CD14-positive monocyte (primary cell): ENCODE results near the gene DCP1B. TPM values are rescaled to one million over a fixed set of nuclear protein-coding genes. Genes with fewer than 3 reads are reported as not detected.

Experiments
- DNase-seq, 3 donors: peaks; one replicate each; pipeline ENCODE4 v3.0.0-alpha.2; 2011 to 2022
- H2AFZ ChIP-seq: 2 replicates; pipeline ENCODE4 v1.6.0; 2012; ENCODE audit warnings: mild to moderate bottlenecking, low read depth, low read length, inconsistent platforms; ENCODE audit not compliant: insufficient read depth, poor library complexity, severe bottlenecking
- H3K27ac ChIP-seq, 2 donors: 1 replicate in 1 of 2; 2 replicates in 1 of 2; pipeline ENCODE4 v1.5.1; 2012 to 2013; ENCODE audit warnings: low read length in 2 of 2, control low read depth in 1 of 2, inconsistent platforms in 1 of 2, low read depth in 1 of 2, mild to moderate bottlenecking in 1 of 2
- H3K27me3 ChIP-seq, 2 donors: one replicate each; pipeline versions ENCODE4 v1.6.0 to v1.6.1; 2011 to 2013; ENCODE audit warnings: low read length in 2 of 2; ENCODE audit not compliant: control insufficient read depth in 2 of 2, insufficient read depth in 2 of 2
- H3K36me3 ChIP-seq, 2 donors: replicated peaks in 1 of 2; 1 replicate in 1 of 2; 2 replicates in 1 of 2; pipeline versions ENCODE4 v1.5.1 to v1.6.1; 2012 to 2013; ENCODE audit warnings: low read length in 2 of 2, control low read depth in 1 of 2, inconsistent platforms in 1 of 2, mild to moderate bottlenecking in 1 of 2; ENCODE audit not compliant: insufficient read depth in 2 of 2, control insufficient read depth in 1 of 2
- H3K4me1 ChIP-seq, 2 donors: 1 replicate in 1 of 2; 2 replicates in 1 of 2; pipeline versions ENCODE4 v1.5.1 to v1.6.1; 2012 to 2013; ENCODE audit warnings: low read length in 2 of 2, control low read depth in 1 of 2, inconsistent platforms in 1 of 2, mild to moderate bottlenecking in 1 of 2, moderate library complexity in 1 of 2; ENCODE audit not compliant: insufficient read depth in 2 of 2, control insufficient read depth in 1 of 2
- H3K4me2 ChIP-seq: replicated peaks from 2 replicates; pipeline ENCODE3; 2012; ENCODE audit warnings: low read length, moderate library complexity, mild to moderate bottlenecking; ENCODE audit not compliant: poor library complexity, severe bottlenecking; ENCODE audit errors: extremely low read depth
- H3K4me3 ChIP-seq, 3 experiments: fragments of 200-600 bp in 1 of 3; sonication (generic) in 1 of 3; replicated peaks in 1 of 3; 1 replicate in 2 of 3; 2 replicates in 1 of 3; pipeline ENCODE4 v1.5.1; 2011 to 2013; ENCODE audit warnings: low read length in 3 of 3, mild to moderate bottlenecking in 3 of 3, control low read depth in 2 of 3, low read depth in 2 of 3, inconsistent platforms in 1 of 3, moderate library complexity in 1 of 3
- H3K79me2 ChIP-seq: 2 replicates; pipeline ENCODE4 v1.6.0; 2012; ENCODE audit warnings: mild to moderate bottlenecking, control low read depth, inconsistent platforms, low read length, moderate library complexity; ENCODE audit not compliant: insufficient read depth
- H3K9ac ChIP-seq: 2 replicates; pipeline ENCODE4 v1.6.0; 2017; ENCODE audit warnings: low read length, mild to moderate bottlenecking; ENCODE audit not compliant: insufficient read depth, poor library complexity, severe bottlenecking
- H3K9me3 ChIP-seq, 2 donors: replicated peaks in 1 of 2; 1 replicate in 1 of 2; 2 replicates in 1 of 2; pipeline versions ENCODE4 v1.5.1 to v1.6.1; 2012 to 2013; ENCODE audit warnings: low read length in 2 of 2, control low read depth in 1 of 2; ENCODE audit not compliant: control insufficient read depth in 1 of 2, insufficient read depth in 1 of 2
- H4K20me1 ChIP-seq: 2 replicates; pipeline ENCODE4 v1.6.0; 2012; ENCODE audit warnings: mild to moderate bottlenecking, low read length, control low read depth, moderate library complexity; ENCODE audit not compliant: insufficient read depth
- H3K27ac Mint-ChIP-seq, 7 donors: one replicate each; pipeline ENCODE4 v1.8.0; 2020; ENCODE audit warnings: mild to moderate bottlenecking in 7 of 7, mixed read lengths in 7 of 7, moderate library complexity in 6 of 7, inconsistent platforms in 2 of 7
- H3K27me3 Mint-ChIP-seq, 3 donors: one replicate each; pipeline ENCODE4 v1.8.0; 2021 to 2022; ENCODE audit warnings: low read depth in 3 of 3, mild to moderate bottlenecking in 3 of 3, mixed read lengths in 3 of 3, moderate library complexity in 3 of 3, inconsistent platforms in 1 of 3
- H3K36me3 Mint-ChIP-seq, 2 donors: one replicate each; pipeline ENCODE4 v1.8.0; 2020; ENCODE audit warnings: mixed read lengths in 2 of 2, inconsistent platforms in 1 of 2, mild to moderate bottlenecking in 1 of 2
- H3K4me1 Mint-ChIP-seq: one replicate; pipeline ENCODE4 v1.8.0; 2020; ENCODE audit warnings: mild to moderate bottlenecking, mixed read lengths
- H3K4me3 Mint-ChIP-seq, 2 donors: one replicate each; pipeline ENCODE4 v1.8.0; 2020; ENCODE audit warnings: mild to moderate bottlenecking in 2 of 2, mixed read lengths in 2 of 2, moderate library complexity in 1 of 2
- H3K9me3 Mint-ChIP-seq, 7 donors: one replicate each; pipeline ENCODE4 v1.8.0; 2020 to 2022; ENCODE audit warnings: mixed read lengths in 7 of 7, mild to moderate bottlenecking in 6 of 7, moderate library complexity in 6 of 7, inconsistent platforms in 2 of 7
- WGBS: methylation state at CpG from one replicate; pipeline ENCODE4 v1.1.5; 2013; ENCODE audit warnings: missing lambda C conversion rate; ENCODE audit not compliant: insufficient coverage; 5-methylcytosine and 5-hydroxymethylcytosine counted together
- intact Hi-C, 2 donors: fragments of 100-400 bp; cut with micrococcal nuclease; formaldehyde crosslinking; loops; one replicate each; pipeline versions ENCODE4 v1.15.0 to v1.15.1; 2023
- polyA plus RNA-seq, 3 donors: library from polyadenylated mRNA; depleted of rRNA in 1 of 3; unstranded in 2 of 3; stranded (reverse) in 1 of 3; fragments of 300-500 nt in 2 of 3; fragments of >200 nt in 1 of 3; fragmentation: Illumina TruSeq in 2 of 3; gene quantifications; 1 replicate in 2 of 3; 2 replicates in 1 of 3; pipeline ENCODE4 v1.2.3, GENCODE V29; 2012 to 2021
- TF ChIP-seq, protein P1 (sequence below): fragments of 200-600 bp; IDR thresholded peaks from one replicate; pipeline ENCODE4 v1.8.0; 2022; ENCODE audit warnings: antibody characterized with exemption, mild to moderate bottlenecking

Gene DCP1B
- polyA plus RNA-seq, 3 donors, result 3.6 to 5.1 (median 4.9) TPM

- Histone ChIP-seq H3K79me2 (no peaks in the 10 kb centered on the region), H3K27ac (peak overlapping the region in 1 of 2 donors; percentile 37), H3K4me3 (peak overlapping the region in 1 of 3 experiments; percentile 3), H2AFZ (peak overlapping the region; percentile 51), H4K20me1 (no peaks in the 10 kb centered on the region), H3K9me3 (no peaks in the 10 kb centered on the region), H3K4me1 (peaks cover 18 to 29% of the 10 kb centered on the region in 2 donors), H3K36me3 (no peaks in the 10 kb centered on the region), H3K4me2 (peak overlapping the region; percentile 38), H3K9ac (no peak overlapping the region), H3K27me3 (no peaks in the 10 kb centered on the region)
- Mint-ChIP-seq H3K36me3 (no peaks in the 10 kb centered on the region), H3K27ac (peak overlapping the region in 4 of 7 donors; percentile 19 to 83 (median 47)), H3K4me1 (peaks cover 27% of the 10 kb centered on the region), H3K4me3 (peak overlapping the region in 1 of 2 donors; percentile 65), H3K27me3 (peaks cover 0 to 11% (median 8%) of the 10 kb centered on the region in 3 donors), H3K9me3 (peaks cover 0 to 4% (median 0%) of the 10 kb centered on the region in 7 donors)
- 29% methylated on average over 7 of the region's 11 CpGs for WGBS
- intact Hi-C loops, result no loop called here
- peak in 2 of 3 donors; percentile 31 to 38 for DNase-seq
- TF ChIP-seq, protein P1, sequence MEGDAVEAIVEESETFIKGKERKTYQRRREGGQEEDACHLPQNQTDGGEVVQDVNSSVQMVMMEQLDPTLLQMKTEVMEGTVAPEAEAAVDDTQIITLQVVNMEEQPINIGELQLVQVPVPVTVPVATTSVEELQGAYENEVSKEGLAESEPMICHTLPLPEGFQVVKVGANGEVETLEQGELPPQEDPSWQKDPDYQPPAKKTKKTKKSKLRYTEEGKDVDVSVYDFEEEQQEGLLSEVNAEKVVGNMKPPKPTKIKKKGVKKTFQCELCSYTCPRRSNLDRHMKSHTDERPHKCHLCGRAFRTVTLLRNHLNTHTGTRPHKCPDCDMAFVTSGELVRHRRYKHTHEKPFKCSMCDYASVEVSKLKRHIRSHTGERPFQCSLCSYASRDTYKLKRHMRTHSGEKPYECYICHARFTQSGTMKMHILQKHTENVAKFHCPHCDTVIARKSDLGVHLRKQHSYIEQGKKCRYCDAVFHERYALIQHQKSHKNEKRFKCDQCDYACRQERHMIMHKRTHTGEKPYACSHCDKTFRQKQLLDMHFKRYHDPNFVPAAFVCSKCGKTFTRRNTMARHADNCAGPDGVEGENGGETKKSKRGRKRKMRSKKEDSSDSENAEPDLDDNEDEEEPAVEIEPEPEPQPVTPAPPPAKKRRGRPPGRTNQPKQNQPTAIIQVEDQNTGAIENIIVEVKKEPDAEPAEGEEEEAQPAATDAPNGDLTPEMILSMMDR, result no peak
Observed at GRCh38 chr12:1929985-1930802, 74.1 kb downstream of the DCP1B start.

DNA sequence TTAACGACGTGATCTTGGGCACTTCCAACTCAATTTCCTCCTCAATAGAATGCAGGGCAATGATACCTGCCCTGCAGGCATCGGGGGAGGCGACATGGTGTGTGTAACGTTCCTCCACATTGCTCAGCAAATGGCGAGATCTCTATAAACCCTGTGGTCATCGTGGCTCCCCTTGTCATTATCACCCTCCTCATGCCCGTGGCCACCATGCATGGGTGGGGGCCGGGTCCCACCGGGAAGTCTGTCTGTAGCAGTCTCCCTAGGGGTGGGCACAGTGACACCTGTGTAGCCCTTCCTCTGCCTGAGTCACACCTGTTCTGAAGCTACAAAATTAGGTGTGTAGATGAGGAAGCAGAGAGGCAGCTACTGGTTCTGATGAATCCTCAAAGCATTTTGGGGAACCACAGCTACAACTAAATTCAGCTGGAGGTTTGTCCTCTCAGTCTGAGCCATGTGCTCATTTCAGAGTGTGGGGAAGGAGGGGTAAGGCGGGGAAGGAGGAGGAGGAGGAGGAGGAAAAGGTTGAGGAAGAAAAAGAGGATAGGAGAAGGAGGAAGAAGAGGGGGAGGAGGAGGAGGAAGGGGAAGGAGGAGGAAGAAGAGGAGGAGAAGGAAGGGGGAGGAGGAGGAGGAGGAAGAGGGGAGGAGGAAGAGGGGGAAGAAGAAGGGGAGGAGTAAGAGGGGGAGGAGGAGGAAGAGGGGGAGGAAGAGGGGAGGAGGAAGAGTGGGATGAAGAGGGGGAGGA lies 74.8 kb downstream of the DCP1B start:
- Histone ChIP-seq H3K27ac (peak overlapping the region in 1 of 2 donors; percentile 7), H3K4me3 (peak overlapping the region in 1 of 3 experiments; percentile 3), H3K36me3 (no peaks in the 10 kb centered on the region), H3K27me3 (no peaks in the 10 kb centered on the region), H3K4me2 (peak overlapping the region; percentile 38), H3K4me1 (peaks cover 26 to 37% of the 10 kb centered on the region in 2 donors), H3K9me3 (no peaks in the 10 kb centered on the region), H3K79me2 (no peaks in the 10 kb centered on the region), H4K20me1 (no peaks in the 10 kb centered on the region), H2AFZ (no peak overlapping the region), H3K9ac (no peak overlapping the region)
- WGBS, result 57% methylated on average over 1 of the region's 11 CpGs
- intact Hi-C loops, result no loop called here
- H3K27ac Mint-ChIP-seq, result peak overlapping the region in 1 of 7 donors; percentile 43
- DNase-seq, result peak in 1 of 3 donors; percentile 8
- peaks cover 4 to 12% (median 11%) of the 10 kb centered on the region in 3 donors for H3K27me3 Mint-ChIP-seq
- no peaks in the 10 kb centered on the region for H3K36me3 Mint-ChIP-seq
- no peak overlapping the region for H3K4me3 Mint-ChIP-seq
- H3K4me1 Mint-ChIP-seq, result peaks cover 35% of the 10 kb centered on the region
- peaks cover 0 to 4% (median 0%) of the 10 kb centered on the region in 7 donors for H3K9me3 Mint-ChIP-seq
- TF ChIP-seq, protein P1, result no peak
